ENCODE measurements around the gene FOXM1. TPM values are rescaled to one million over a fixed set of nuclear protein-coding genes. Genes with fewer than 3 reads are reported as not detected.
"Not testable (repeated sequence)": the region's sequence is repeated elsewhere in the genome, so short reads cannot be mapped to it uniquely, and the experiment has no call there.

The FOXM1 gene
- total RNA-seq, 2 donors from 2014 or later, result 1.2 to 10.8 TPM

DNA sequence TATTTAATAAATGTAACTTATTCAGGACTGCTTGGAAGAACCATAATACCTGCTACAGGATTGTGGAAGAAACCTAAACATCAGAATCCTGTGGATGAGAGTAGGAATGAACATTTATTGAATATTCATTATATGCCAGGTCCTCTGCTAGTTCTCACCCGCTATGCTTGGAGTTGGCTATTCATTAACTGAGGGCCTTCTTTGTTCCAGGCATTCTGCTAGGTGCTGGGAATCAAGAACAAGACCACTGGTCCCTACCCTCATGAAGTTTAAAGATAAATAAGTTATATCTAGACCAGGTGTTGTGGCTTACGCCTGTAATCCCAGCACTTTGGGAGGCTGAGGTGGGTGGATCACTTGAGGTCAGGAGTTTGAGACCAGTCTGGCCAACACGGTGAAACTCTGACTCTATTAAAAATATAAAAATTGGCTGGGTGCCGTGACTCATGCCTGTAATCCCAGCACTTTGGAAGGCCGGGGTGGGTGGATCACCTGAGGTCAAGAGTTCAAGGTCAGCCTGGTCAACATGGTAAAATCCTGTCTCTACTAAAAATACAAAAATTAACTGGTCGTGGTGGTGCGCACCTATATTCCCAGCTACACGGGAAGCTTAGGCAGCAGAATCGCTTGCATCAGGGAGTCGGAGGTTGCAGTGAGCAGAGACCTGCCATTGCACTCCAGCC is 9.9 kb upstream of the FOXM1 start:
- Histone ChIP-seq H3K27me3 (replicated peaks; ENCODE audit: insufficient read depth) (no peaks in the 10 kb centered on the region), H3K4me1 (replicated peaks) (no peaks in the 10 kb centered on the region), H3K4me3 (no peak overlapping the region), H3K36me3 (no peaks in the 10 kb centered on the region), H3K9me3 (no peaks in the 10 kb centered on the region), H3K27ac (no peak overlapping the region)
- DNase-seq (ENCODE audit: low spot score), result no peak
- 87% methylated on average over 10 of the region's 10 CpGs for WGBS
- intact Hi-C loops (cut with DNase I), result loop anchor here (5.0 kb wide), 1 partner anchor 55 kb away; no protein-coding TSS in a partner anchor
- TF ChIP-seq, protein P1, sequence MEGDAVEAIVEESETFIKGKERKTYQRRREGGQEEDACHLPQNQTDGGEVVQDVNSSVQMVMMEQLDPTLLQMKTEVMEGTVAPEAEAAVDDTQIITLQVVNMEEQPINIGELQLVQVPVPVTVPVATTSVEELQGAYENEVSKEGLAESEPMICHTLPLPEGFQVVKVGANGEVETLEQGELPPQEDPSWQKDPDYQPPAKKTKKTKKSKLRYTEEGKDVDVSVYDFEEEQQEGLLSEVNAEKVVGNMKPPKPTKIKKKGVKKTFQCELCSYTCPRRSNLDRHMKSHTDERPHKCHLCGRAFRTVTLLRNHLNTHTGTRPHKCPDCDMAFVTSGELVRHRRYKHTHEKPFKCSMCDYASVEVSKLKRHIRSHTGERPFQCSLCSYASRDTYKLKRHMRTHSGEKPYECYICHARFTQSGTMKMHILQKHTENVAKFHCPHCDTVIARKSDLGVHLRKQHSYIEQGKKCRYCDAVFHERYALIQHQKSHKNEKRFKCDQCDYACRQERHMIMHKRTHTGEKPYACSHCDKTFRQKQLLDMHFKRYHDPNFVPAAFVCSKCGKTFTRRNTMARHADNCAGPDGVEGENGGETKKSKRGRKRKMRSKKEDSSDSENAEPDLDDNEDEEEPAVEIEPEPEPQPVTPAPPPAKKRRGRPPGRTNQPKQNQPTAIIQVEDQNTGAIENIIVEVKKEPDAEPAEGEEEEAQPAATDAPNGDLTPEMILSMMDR (IDR thresholded peaks at IDR 0.05), result no peak
- TF ChIP-seq POLR2A (IDR thresholded peaks at IDR 0.05) (no peak), POLR2AphosphoS5 (IDR thresholded peaks at IDR 0.05) (no peak)

- Histone ChIP-seq H3K4me1 (replicated peaks) (no peaks in the 10 kb centered on the region), H3K9me3 (no peaks in the 10 kb centered on the region), H3K4me3 (no peak overlapping the region), H3K27ac (no peak overlapping the region), H3K36me3 (no peaks in the 10 kb centered on the region), H3K27me3 (replicated peaks; ENCODE audit: insufficient read depth) (no peaks in the 10 kb centered on the region)
- TF ChIP-seq, protein P1 (IDR thresholded peaks at IDR 0.05), result no peak
- DNase-seq (ENCODE audit: low spot score), result no peak
- WGBS, result 90% methylated on average over 2 of the region's 2 CpGs
- intact Hi-C loops (cut with DNase I), result loop anchor here (5.0 kb wide), 1 partner anchor 57 kb away; no protein-coding TSS in a partner anchor
Observed at GRCh38 chr12:2884810-2885209, 7.8 kb upstream of the FOXM1 start.

GRCh38 chr12:2879853-2880252 is 2.9 kb upstream of the FOXM1 start:
- Histone ChIP-seq H3K27me3 (replicated peaks; ENCODE audit: insufficient read depth) (no peaks in the 10 kb centered on the region), H3K4me3 (no peak overlapping the region), H3K9me3 (no peaks in the 10 kb centered on the region), H3K36me3 (no peaks in the 10 kb centered on the region), H3K4me1 (replicated peaks) (peaks cover 4% of the 10 kb centered on the region), H3K27ac (no peak overlapping the region)
- no peak for DNase-seq (ENCODE audit: low spot score)
- 95% methylated on average over 3 of the region's 3 CpGs for WGBS
- intact Hi-C loops (cut with DNase I), result no loop called here
- TF ChIP-seq POLR2A (IDR thresholded peaks at IDR 0.05) (no peak), POLR2AphosphoS5 (IDR thresholded peaks at IDR 0.05) (no peak)

DNA sequence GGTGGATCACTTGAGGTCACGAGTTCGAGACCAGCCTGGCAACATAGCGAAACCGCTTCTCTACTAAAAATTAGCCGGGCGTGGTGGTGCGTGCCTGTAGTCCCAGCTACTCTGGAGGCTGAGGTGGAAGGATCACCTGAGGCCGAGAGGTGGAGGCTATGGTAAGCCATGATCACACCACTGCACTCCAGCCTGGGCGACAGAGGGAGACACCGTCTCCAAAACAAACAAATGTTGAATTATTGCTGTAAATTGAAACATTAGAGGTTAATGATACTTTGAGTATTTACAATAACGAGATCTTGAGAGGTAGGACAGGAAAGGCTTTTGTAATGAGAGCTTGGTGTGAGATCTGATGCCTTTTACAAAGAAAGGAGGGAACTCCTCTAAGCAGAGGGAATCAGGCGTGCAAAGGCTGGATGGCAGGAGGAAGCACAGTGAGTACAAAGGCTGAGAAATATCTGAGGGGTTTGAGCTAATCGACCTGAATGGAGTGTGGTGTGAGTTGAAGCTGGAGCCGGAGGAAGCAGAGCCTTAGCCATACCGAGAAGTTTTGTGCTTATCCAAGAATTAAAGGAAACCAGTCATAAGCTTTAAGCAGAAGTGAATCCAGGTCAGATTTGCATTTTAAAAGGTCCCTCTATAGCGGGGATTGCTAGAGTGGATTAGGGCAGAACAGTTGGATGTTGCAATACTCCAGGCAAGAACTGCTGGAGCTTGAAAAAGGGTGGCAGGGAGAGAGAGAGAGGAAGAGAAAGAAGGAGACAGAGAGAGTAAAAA is 1.2 kb upstream of the FOXM1 start:
- 42% methylated on average over 16 of the region's 16 CpGs for WGBS
- DNase-seq (ENCODE audit: low spot score), result no peak

GRCh38 chr12:2876431-2877046 is 435 bp downstream of the FOXM1 start:
- intact Hi-C loops (cut with DNase I), result no loop called here
- DNase-seq (ENCODE audit: low spot score), result no peak
- WGBS, result 4% methylated on average over 36 of the region's 38 CpGs
- H3K4me1 ChIP-seq (replicated peaks), result peaks cover 4% of the 10 kb centered on the region
- peak overlapping the region; percentile 95 to 97 for H3K27ac ChIP-seq
- H3K9me3 ChIP-seq, result no peaks in the 10 kb centered on the region
- H3K27me3 ChIP-seq (replicated peaks; ENCODE audit: insufficient read depth), result no peaks in the 10 kb centered on the region
- H3K36me3 ChIP-seq, result no peaks in the 10 kb centered on the region
- H3K4me3 ChIP-seq, result peak overlapping the region; percentile 72 to 73
- TF ChIP-seq POLR2A (IDR thresholded peaks at IDR 0.05) (no peak), POLR2AphosphoS5 (IDR thresholded peaks at IDR 0.05) (no peak)
- TF ChIP-seq, protein P1 (IDR thresholded peaks at IDR 0.05), result no peak

More for the DNA sequence above, 1.2 kb upstream of the FOXM1 start:
- intact Hi-C loops (cut with DNase I), result no loop called here
- Histone ChIP-seq H3K36me3 (no peaks in the 10 kb centered on the region), H3K4me3 (peak overlapping the region; percentile 72 to 73), H3K9me3 (no peaks in the 10 kb centered on the region), H3K27ac (peak overlapping the region; percentile 95 to 97), H3K4me1 (replicated peaks) (peaks cover 4% of the 10 kb centered on the region), H3K27me3 (replicated peaks; ENCODE audit: insufficient read depth) (no peaks in the 10 kb centered on the region)
- TF ChIP-seq POLR2A (IDR thresholded peaks at IDR 0.05), result no peak
- TF ChIP-seq, protein P1 (IDR thresholded peaks at IDR 0.05), result no peak
- no peak for TF ChIP-seq POLR2AphosphoS5 (IDR thresholded peaks at IDR 0.05)

DNA sequence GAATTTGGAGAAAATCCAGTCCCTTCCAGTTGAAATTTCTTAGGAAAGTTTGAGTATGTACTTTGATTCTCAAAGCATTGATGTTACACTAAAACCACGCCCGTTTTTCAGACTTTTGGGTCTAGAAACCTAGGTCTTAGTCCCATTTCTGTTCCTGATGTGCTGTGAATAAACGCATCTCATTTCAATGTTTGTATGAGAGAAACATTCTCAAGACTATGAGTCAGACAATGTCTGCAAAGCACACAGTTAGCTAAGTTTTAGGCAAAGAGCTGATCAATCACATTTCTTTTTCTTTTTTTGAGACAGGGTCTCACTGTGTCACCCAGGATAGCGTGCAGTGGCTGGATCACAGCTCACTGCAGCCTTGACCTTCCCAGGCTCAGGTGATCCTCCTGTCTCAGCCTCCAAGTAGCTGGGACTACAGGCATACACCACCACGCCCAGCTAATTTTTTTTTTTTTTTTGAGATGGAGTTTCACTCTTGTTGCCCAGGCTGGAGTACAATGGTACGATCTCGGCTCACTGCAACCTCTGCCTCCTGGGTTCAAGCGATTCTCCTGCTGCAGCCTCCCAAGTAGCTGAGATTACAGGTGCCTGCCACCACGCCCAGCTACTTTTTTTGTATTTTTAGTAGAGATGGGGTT is 7.9 kb downstream of the FOXM1 start:
- H3K4me1 ChIP-seq (replicated peaks); DNase-seq (ENCODE audit: low spot score); H3K36me3 ChIP-seq; H3K9me3 ChIP-seq; H3K27me3 ChIP-seq (replicated peaks; ENCODE audit: insufficient read depth); H3K27ac ChIP-seq; intact Hi-C loops (cut with DNase I); H3K4me3 ChIP-seq: not testable (repeated sequence)
- WGBS, result 90% methylated on average over 9 of the region's 9 CpGs

Measured in prostate gland (tissue), 2 donors.